ENCODE measurements around the gene TAOK3.
"Not testable (repeated sequence)": the region's sequence is repeated elsewhere in the genome, so short reads cannot be mapped to it uniquely, and the experiment has no call there.

Gene TAOK3

GRCh38 chr12:118137148-118137678 lies 235.5 kb downstream of the TAOK3 start:
- DNase-seq (ENCODE audit: low spot score), result no peak

GRCh38 chr12:118136559-118137003 lies 236.1 kb downstream of the TAOK3 start:
- peak; percentile 44 for DNase-seq (ENCODE audit: low spot score)

- DNase-seq (ENCODE audit: low spot score), result peak; percentile 96
Observed at GRCh38 chr12:118135788-118136558, 236.7 kb downstream of the TAOK3 start, which contains the start of gene PEBP1. PEBP1 (plus strand) TSS chr12:118136124; CDS start chr12:118136210, 86 bp downstream.

GRCh38 chr12:118129436-118129835 lies 243.3 kb downstream of the TAOK3 start:
- DNase-seq (ENCODE audit: low spot score), result not testable (repeated sequence)

- no peak for DNase-seq (ENCODE audit: low spot score)
Observed at GRCh38 chr12:118127867-118128266, 244.8 kb downstream of the TAOK3 start.

GRCh38 chr12:118126119-118126757 lies 246.5 kb downstream of the TAOK3 start:
- DNase-seq (ENCODE audit: low spot score), result no peak

GRCh38 chr12:118125743-118126118 lies 247.0 kb downstream of the TAOK3 start:
- no peak for DNase-seq (ENCODE audit: low spot score)

- no peak for DNase-seq (ENCODE audit: low spot score)
Observed at GRCh38 chr12:118124333-118124874, 248.3 kb downstream of the TAOK3 start.

- DNase-seq (ENCODE audit: low spot score), result no peak
Observed at GRCh38 chr12:118122264-118122663, 250.4 kb downstream of the TAOK3 start.

GRCh38 chr12:118120579-118121363 lies 251.9 kb downstream of the TAOK3 start:
- DNase-seq (ENCODE audit: low spot score), result peak; percentile 71

GRCh38 chr12:118119449-118119879 lies 253.2 kb downstream of the TAOK3 start:
- no peak for DNase-seq (ENCODE audit: low spot score)

GRCh38 chr12:118109088-118109487 lies 263.6 kb downstream of the TAOK3 start:
- no peak for DNase-seq (ENCODE audit: low spot score)

- no peak for DNase-seq (ENCODE audit: low spot score)
Observed at GRCh38 chr12:118107694-118108093, 265.0 kb downstream of the TAOK3 start.

GRCh38 chr12:118107011-118107410 lies 265.7 kb downstream of the TAOK3 start:
- no peak for DNase-seq (ENCODE audit: low spot score)

- peak; percentile 38 for DNase-seq (ENCODE audit: low spot score)
Observed at GRCh38 chr12:118103601-118104382, 268.9 kb downstream of the TAOK3 start, which contains the start of gene VSIG10. VSIG10 (minus strand) TSS chr12:118104011; CDS start chr12:118103671, 340 bp downstream.

- no peak for DNase-seq (ENCODE audit: low spot score)
Observed at GRCh38 chr12:118103201-118103600, 269.5 kb downstream of the TAOK3 start.

- DNase-seq (ENCODE audit: low spot score), result no peak
Observed at GRCh38 chr12:118102609-118103008, 270.1 kb downstream of the TAOK3 start.

- DNase-seq (ENCODE audit: low spot score), result no peak
Observed at GRCh38 chr12:118102070-118102469, 270.6 kb downstream of the TAOK3 start.

- no peak for DNase-seq (ENCODE audit: low spot score)
Observed at GRCh38 chr12:118101051-118101450, 271.7 kb downstream of the TAOK3 start.

All from putamen (tissue), 1 donor.